ENCODE measurements around the gene BTNL3.
A peak's percentile ranks its signal among the peaks of the same experiment; 100 is the strongest.

BTNL3 gene

DNA sequence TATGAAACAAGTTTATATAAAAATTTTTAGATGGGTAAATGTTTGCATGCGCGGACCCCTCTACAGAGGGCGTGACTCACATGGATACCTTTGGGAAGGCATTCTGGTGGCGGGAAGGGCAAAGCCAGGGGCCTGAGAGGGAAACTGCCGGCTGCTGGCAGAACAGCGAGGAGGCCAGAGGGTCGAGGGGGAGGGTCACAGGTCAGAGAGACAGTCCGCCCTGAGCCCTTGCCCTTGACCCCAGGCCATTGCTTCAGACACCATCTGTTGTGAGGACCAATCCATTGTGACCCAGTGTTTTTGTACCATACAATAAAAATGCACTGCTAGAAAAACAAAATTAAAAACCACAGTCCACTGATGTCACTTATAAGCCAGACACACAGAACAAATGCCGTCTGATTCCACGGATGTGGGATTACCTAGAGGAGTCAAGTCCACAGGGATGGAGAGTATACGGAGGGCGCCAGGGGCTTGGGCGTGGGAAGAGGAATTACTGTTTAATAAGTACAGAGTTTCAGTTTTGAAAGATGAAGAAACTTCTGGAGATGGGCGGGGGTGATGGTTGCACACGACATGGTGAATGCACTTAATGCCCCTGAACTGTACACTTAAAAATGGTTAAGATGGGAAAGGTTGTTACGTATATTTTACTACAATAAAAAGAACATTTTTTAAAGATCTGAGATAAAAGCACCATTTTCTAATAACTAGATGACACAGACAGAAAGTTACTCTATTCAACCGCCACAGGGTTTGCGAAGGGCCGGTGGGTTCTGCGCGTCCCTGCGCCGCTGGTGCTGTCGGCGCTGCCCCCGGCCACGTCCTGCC, 63.4 kb downstream of the BTNL3 start:
- no peak for ATAC-seq
- Mint-ChIP-seq H3K36me3 (no peaks in the 10 kb centered on the region), H3K27ac (peak overlapping the region; percentile 61), H3K4me3 (peak overlapping the region; percentile 80), H3K4me1 (peaks cover 35% of the 10 kb centered on the region), H3K27me3 (peaks cover 66% of the 10 kb centered on the region), H3K9me3 (peaks cover 3% of the 10 kb centered on the region)

GRCh38 chr5:181052672-181053487, 64.2 kb downstream of the BTNL3 start:
- H3K4me1 Mint-ChIP-seq: peaks cover 35% of the 10 kb centered on the region
- H3K9me3 Mint-ChIP-seq: peaks cover 3% of the 10 kb centered on the region
- H3K36me3 Mint-ChIP-seq: no peaks in the 10 kb centered on the region
- ATAC-seq: no peak
- peak overlapping the region; percentile 80 for H3K4me3 Mint-ChIP-seq
- H3K27ac Mint-ChIP-seq: peak overlapping the region; percentile 62
- peaks cover 65% of the 10 kb centered on the region for H3K27me3 Mint-ChIP-seq

GRCh38 chr5:181053488-181054121, 65.0 kb downstream of the BTNL3 start:
- H3K4me1 Mint-ChIP-seq: peaks cover 35% of the 10 kb centered on the region
- no peaks in the 10 kb centered on the region for H3K36me3 Mint-ChIP-seq
- peaks cover 67% of the 10 kb centered on the region for H3K27me3 Mint-ChIP-seq
- peak overlapping the region; percentile 62 for H3K27ac Mint-ChIP-seq
- ATAC-seq: peak; percentile 14
- peak overlapping the region; percentile 80 for H3K4me3 Mint-ChIP-seq
- peaks cover 3% of the 10 kb centered on the region for H3K9me3 Mint-ChIP-seq

DNA sequence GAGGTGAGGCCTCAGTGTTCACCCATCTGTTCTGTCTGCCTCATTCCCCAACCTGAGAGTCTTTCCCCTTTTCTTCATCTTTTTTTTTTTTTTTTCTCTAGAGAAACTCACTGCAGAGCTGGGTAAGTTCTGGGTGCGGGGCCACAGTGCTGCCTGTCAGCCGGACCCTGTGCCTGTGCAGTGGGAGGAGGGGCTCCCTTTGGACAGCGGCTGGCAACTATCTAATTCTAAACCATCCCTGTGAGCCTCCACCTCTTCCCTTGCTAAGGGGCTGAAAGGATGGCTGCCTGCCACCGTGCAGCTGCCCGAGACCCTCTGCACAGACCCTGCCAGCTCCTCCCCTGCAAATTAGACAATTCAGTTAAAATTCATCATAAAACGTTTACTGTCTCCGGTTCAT, 65.5 kb downstream of the BTNL3 start:
- Mint-ChIP-seq H3K9me3 (peaks cover 3% of the 10 kb centered on the region), H3K4me3 (peak overlapping the region; percentile 80), H3K4me1 (peaks cover 35% of the 10 kb centered on the region), H3K36me3 (no peaks in the 10 kb centered on the region), H3K27ac (peak overlapping the region; percentile 62), H3K27me3 (peaks cover 69% of the 10 kb centered on the region)
- no peak for ATAC-seq

GRCh38 chr5:181054871-181055459, 66.3 kb downstream of the BTNL3 start:
- Mint-ChIP-seq H3K27ac (no peak overlapping the region), H3K4me3 (no peak overlapping the region), H3K9me3 (peaks cover 3% of the 10 kb centered on the region), H3K36me3 (no peaks in the 10 kb centered on the region), H3K27me3 (peaks cover 66% of the 10 kb centered on the region), H3K4me1 (peaks cover 35% of the 10 kb centered on the region)
- no peak for ATAC-seq
